ENCODE data around the gene GPBP1L1.
A peak's percentile ranks its signal among the peaks of the same experiment; 100 is the strongest.

- TF ChIP-seq EP300 (IDR thresholded peaks at IDR 0.05) (no peak), POLR2A (IDR thresholded peaks at IDR 0.05) (peak in 1 of 2 donors; percentile 33), CTCF (IDR thresholded peaks at IDR 0.05) (no peak), POLR2AphosphoS5 (IDR thresholded peaks at IDR 0.05) (peak in 1 of 3 donors; percentile 23)
Measured at GRCh38 chr1:45584351-45585109, 101.8 kb downstream of the GPBP1L1 start.
